Stimulated activated CD4-positive, alpha-beta T cell treated with anti-CD3 and anti-CD28 coated beads, Interleukin-12 subunit alpha, Interleukin-12 subunit beta, amount 100 ng/mL, for 48 hours (primary cell): Measurements from ENCODE around the gene LGALS9B.
"Not testable (repeated sequence)": the region's sequence is repeated elsewhere in the genome, so short reads cannot be mapped to it uniquely, and the experiment has no call there.

ENCODE experiments used
- DNase-seq, 3 donors: peaks; one replicate each; pipeline ENCODE4 v3.0.0-alpha.2; 2020; ENCODE audit warnings: low read depth in 2 of 3, low spot score in 1 of 3

The LGALS9B gene

DNA sequence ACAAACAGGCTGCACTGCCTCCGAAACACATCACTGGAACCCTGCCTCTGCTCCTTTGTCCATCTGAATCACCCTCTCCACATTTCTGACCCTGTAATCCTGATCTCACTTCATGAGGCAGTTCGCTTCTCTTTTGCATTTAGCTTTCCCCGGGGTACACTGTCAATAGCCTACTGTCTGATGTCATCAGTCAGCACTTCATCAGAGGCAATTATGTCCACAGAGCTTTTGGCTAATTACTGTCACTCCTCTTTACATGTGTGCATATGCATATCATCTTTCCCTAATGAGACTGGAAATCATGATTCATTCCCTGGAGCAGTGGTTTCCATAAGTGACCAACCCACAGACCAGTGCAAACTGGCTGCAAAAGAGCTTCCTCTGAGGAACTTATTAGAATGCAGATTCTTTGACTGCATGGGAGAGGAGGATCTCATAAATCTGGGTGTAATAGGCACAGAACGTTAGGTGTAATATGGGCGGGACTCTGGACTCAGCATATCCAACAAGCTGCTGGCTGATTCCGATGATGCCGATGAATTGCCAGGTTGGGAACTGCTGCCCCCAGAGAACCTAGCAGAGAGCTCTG lies 49.8 kb downstream of the LGALS9B start:
- DNase-seq: not testable (repeated sequence)

DNA sequence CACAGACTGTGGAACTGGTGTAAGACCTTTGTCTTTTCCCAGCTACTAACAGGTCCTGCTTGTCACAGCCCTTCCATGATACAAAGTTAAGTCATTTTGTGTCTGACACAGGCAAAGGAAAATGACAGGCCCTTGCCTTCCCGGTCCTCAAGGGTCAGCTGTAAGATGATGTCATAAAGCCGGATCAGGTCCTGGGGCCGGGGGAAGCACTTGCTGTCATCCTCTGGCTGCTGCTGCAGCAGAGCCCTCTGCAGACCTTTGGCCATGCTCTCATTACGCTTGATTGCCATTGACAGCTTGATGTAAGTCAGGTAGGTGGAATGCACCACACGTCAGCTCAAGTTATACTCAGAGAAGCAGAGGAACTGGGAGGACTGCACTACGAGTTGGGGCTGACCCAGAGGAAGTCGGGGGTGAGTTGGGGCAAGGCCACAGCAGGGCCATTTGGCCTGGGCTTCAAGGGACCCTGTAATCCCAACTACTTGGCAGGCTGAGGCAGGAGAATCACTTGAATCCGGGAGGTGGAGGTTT lies 50.9 kb downstream of the LGALS9B start:
- not testable (repeated sequence) for DNase-seq

DNA sequence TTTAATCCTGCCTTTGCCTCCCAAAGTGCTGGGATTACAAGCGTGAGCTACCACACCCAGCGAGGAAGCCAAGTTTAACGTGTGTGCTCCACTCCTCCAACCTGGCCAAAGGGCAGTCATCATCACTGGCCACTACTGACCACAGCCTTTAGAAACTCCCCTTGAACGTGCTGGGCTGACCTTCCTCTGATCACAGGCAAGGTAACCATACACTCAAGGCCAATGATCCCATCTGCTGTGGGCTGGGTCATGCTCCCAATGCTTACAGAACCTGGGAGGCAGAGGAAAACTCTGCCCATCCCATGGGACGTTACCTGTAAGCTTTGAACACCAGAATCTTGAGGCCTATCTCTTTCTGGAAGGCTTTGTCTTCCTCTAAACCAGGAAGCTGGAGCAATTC lies 51.9 kb downstream of the LGALS9B start:
- not testable (repeated sequence) for DNase-seq

DNA sequence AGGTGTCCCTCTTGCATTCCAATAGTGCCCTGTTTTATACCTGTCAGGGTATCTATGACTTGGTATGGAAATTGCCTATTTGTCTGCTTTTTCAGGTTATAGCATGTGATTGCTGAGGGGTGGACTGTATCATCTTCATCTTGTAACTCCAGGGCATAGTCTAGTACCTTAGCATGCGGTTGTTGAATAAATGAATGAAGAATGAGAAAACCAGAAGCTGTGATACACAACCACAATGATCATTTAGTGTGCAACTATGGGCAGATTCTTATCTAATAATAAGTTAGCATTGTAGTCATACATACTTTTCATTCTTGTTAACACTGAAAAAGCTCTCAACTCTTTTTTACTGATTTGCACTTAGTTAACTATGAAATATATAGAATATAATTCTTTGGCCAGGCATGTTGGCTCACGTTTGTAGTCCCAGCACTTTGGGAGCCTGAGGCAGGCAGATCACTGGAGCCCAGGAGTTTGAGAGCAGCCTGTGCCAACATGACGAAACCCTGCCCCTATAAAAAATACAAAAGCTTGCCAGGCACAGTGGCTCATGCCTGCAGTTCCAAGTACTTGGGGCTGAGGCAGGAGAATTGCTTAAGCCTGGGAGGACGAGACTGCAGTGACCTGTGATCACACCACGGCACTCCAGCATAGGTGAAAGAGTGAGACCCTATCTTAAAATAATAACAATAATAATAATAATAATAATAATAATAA lies 65.9 kb downstream of the LGALS9B start:
- not testable (repeated sequence) for DNase-seq

DNA sequence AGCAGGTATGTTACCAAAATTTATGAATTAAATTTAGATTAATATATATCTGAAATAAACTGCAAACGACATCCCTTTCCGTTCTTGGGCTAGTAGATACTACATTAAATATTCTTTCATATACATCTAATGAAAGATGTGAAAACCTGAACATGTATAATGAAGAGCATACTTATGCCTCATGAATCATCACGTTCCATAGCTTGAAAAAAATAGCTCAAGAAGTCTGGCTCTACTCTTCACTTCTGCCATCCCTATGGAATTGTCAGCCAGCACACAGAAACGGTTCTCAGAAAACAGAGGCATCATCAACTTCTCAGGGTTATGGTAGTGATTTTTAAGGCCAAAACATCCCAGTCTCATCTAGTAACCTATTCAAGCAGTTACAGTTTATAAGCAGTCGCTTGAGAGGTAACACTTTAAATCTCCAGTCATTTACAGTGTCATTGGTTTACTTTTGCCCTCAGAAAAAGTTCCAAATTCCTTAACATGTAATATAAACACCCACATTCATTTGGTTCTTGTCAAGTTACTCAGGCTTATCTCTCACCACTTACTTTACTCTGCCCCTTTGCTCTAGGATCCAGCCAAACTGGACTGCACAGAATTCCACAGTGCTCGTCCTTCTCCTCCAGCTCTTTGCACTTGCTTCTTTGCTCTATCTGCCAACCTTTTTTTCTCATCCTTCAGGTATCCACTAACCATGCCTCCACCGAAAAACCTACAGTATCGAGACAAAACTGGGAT lies 66.6 kb downstream of the LGALS9B start:
- not testable (repeated sequence) for DNase-seq
